ENCODE data around the gene DHX8. TPM values are rescaled to one million over a fixed set of nuclear protein-coding genes. Genes with fewer than 3 reads are reported as not detected.

The DHX8 gene
- total RNA-seq = 30.6 TPM
- 37.4 TPM for polyA plus RNA-seq

- Histone ChIP-seq H3K4me1 (ENCODE audit: insufficient read depth) (peaks cover 2% of the 10 kb centered on the region), H3K36me3 (ENCODE audit: insufficient read depth) (no peaks in the 10 kb centered on the region), H3K27ac (ENCODE audit: low read depth) (no peak within 1 kb of the TSS), H3K4me3 (ENCODE audit: low read depth, low read length) (peak within 1 kb of the TSS; percentile 55)
- WGBS = under 1% methylated on average over 51 of the region's 51 CpGs
- peak; percentile 98 for DNase-seq (ENCODE audit: extremely low spot score)
Measured at GRCh38 chr17:43483674-43484551, at the start of gene DHX8. Gene DHX8, plus strand, starts transcription at chr17:43483975. Its CDS starts 63 bp downstream, at chr17:43484038.

GRCh38 chr17:43434902-43435319 is 48.9 kb upstream of the DHX8 start:
- Histone ChIP-seq H3K36me3 (ENCODE audit: insufficient read depth) (no peaks in the 10 kb centered on the region), H3K27ac (ENCODE audit: low read depth) (no peak overlapping the region), H3K4me1 (ENCODE audit: insufficient read depth) (no peaks in the 10 kb centered on the region), H3K4me3 (ENCODE audit: low read depth, low read length) (no peak overlapping the region)
- 90% methylated on average over 4 of the region's 4 CpGs for WGBS
- no peak for DNase-seq (ENCODE audit: extremely low spot score)

GRCh38 chr17:43437756-43438155 is 46.0 kb upstream of the DHX8 start:
- H3K4me1 ChIP-seq (ENCODE audit: insufficient read depth) = no peaks in the 10 kb centered on the region
- no peak for DNase-seq (ENCODE audit: extremely low spot score)
- no peak overlapping the region for H3K4me3 ChIP-seq (ENCODE audit: low read depth, low read length)
- no peaks in the 10 kb centered on the region for H3K36me3 ChIP-seq (ENCODE audit: insufficient read depth)
- WGBS = 82% methylated on average over 1 of the region's 1 CpG
- no peak overlapping the region for H3K27ac ChIP-seq (ENCODE audit: low read depth)

- 72% methylated on average over 5 of the region's 5 CpGs for WGBS
- no peak for DNase-seq (ENCODE audit: extremely low spot score)
- no peak overlapping the region for H3K27ac ChIP-seq (ENCODE audit: low read depth)
- no peaks in the 10 kb centered on the region for H3K4me1 ChIP-seq (ENCODE audit: insufficient read depth)
- H3K36me3 ChIP-seq (ENCODE audit: insufficient read depth) = no peaks in the 10 kb centered on the region
- no peak overlapping the region for H3K4me3 ChIP-seq (ENCODE audit: low read depth, low read length)
Measured at GRCh38 chr17:43438626-43439025, 45.1 kb upstream of the DHX8 start.

GRCh38 chr17:43439041-43439440 is 44.7 kb upstream of the DHX8 start:
- Histone ChIP-seq H3K4me3 (ENCODE audit: low read depth, low read length) (no peak overlapping the region), H3K27ac (ENCODE audit: low read depth) (no peak overlapping the region), H3K36me3 (ENCODE audit: insufficient read depth) (no peaks in the 10 kb centered on the region), H3K4me1 (ENCODE audit: insufficient read depth) (no peaks in the 10 kb centered on the region)
- DNase-seq (ENCODE audit: extremely low spot score) = no peak
- 71% methylated on average over 1 of the region's 1 CpG for WGBS

- H3K27ac ChIP-seq (ENCODE audit: low read depth) = no peak overlapping the region
- H3K36me3 ChIP-seq (ENCODE audit: insufficient read depth) = no peaks in the 10 kb centered on the region
- no peak for DNase-seq (ENCODE audit: extremely low spot score)
- H3K4me3 ChIP-seq (ENCODE audit: low read depth, low read length) = no peak overlapping the region
- H3K4me1 ChIP-seq (ENCODE audit: insufficient read depth) = no peaks in the 10 kb centered on the region
- 73% methylated on average over 2 of the region's 2 CpGs for WGBS
Measured at GRCh38 chr17:43442711-43443110, 41.1 kb upstream of the DHX8 start.

- no peaks in the 10 kb centered on the region for H3K4me1 ChIP-seq (ENCODE audit: insufficient read depth)
- 87% methylated on average over 3 of the region's 3 CpGs for WGBS
- H3K36me3 ChIP-seq (ENCODE audit: insufficient read depth) = no peaks in the 10 kb centered on the region
- DNase-seq (ENCODE audit: extremely low spot score) = no peak
- H3K4me3 ChIP-seq (ENCODE audit: low read depth, low read length) = no peak overlapping the region
- peak overlapping the region; percentile 58 for H3K27ac ChIP-seq (ENCODE audit: low read depth)
Measured at GRCh38 chr17:43443381-43443780, 40.4 kb upstream of the DHX8 start.

GRCh38 chr17:43444223-43445008 is 39.4 kb upstream of the DHX8 start:
- Histone ChIP-seq H3K4me3 (ENCODE audit: low read depth, low read length) (no peak overlapping the region), H3K27ac (ENCODE audit: low read depth) (peak overlapping the region; percentile 58), H3K36me3 (ENCODE audit: insufficient read depth) (no peaks in the 10 kb centered on the region), H3K4me1 (ENCODE audit: insufficient read depth) (no peaks in the 10 kb centered on the region)
- DNase-seq (ENCODE audit: extremely low spot score) = no peak
- 70% methylated on average over 8 of the region's 8 CpGs for WGBS

- 70% methylated on average over 5 of the region's 5 CpGs for whole genome bisulfite sequencing
Measured at GRCh38 chr17:43445009-43445589, 38.7 kb upstream of the DHX8 start.

GRCh38 chr17:43446773-43447172 is 37.0 kb upstream of the DHX8 start:
- no peak for DNase-seq (ENCODE audit: extremely low spot score)
- Histone ChIP-seq H3K36me3 (ENCODE audit: insufficient read depth) (no peaks in the 10 kb centered on the region), H3K4me1 (ENCODE audit: insufficient read depth) (no peaks in the 10 kb centered on the region), H3K27ac (ENCODE audit: low read depth) (no peak overlapping the region), H3K4me3 (ENCODE audit: low read depth, low read length) (no peak overlapping the region)
- WGBS = 94% methylated on average over 5 of the region's 5 CpGs

More at GRCh38 chr17:43445009-43445589, 38.7 kb upstream of the DHX8 start:
- no peak for DNase-seq (ENCODE audit: extremely low spot score)
- no peak overlapping the region for H3K4me3 ChIP-seq (ENCODE audit: low read depth, low read length)
- no peaks in the 10 kb centered on the region for H3K4me1 ChIP-seq (ENCODE audit: insufficient read depth)
- H3K27ac ChIP-seq (ENCODE audit: low read depth) = no peak overlapping the region
- H3K36me3 ChIP-seq (ENCODE audit: insufficient read depth) = no peaks in the 10 kb centered on the region

GRCh38 chr17:43448720-43449469 is 34.9 kb upstream of the DHX8 start:
- H3K27ac ChIP-seq (ENCODE audit: low read depth) = peak overlapping the region; percentile 78
- no peak for DNase-seq (ENCODE audit: extremely low spot score)
- 73% methylated on average over 7 of the region's 7 CpGs for WGBS
- H3K36me3 ChIP-seq (ENCODE audit: insufficient read depth) = no peaks in the 10 kb centered on the region
- no peaks in the 10 kb centered on the region for H3K4me1 ChIP-seq (ENCODE audit: insufficient read depth)
- H3K4me3 ChIP-seq (ENCODE audit: low read depth, low read length) = no peak overlapping the region

GRCh38 chr17:43449470-43450248 is 34.1 kb upstream of the DHX8 start:
- Histone ChIP-seq H3K36me3 (ENCODE audit: insufficient read depth) (no peaks in the 10 kb centered on the region), H3K4me3 (ENCODE audit: low read depth, low read length) (no peak overlapping the region), H3K27ac (ENCODE audit: low read depth) (peak overlapping the region; percentile 78), H3K4me1 (ENCODE audit: insufficient read depth) (no peaks in the 10 kb centered on the region)
- 62% methylated on average over 8 of the region's 8 CpGs for WGBS
- no peak for DNase-seq (ENCODE audit: extremely low spot score)

Data from urinary bladder (tissue), 4 donors.